Measurements from ENCODE around the gene TDRD12.

Gene TDRD12

GRCh38 chr19:32870981-32871451 is 151.4 kb downstream of the TDRD12 start:
- no peak for DNase-seq

DNA sequence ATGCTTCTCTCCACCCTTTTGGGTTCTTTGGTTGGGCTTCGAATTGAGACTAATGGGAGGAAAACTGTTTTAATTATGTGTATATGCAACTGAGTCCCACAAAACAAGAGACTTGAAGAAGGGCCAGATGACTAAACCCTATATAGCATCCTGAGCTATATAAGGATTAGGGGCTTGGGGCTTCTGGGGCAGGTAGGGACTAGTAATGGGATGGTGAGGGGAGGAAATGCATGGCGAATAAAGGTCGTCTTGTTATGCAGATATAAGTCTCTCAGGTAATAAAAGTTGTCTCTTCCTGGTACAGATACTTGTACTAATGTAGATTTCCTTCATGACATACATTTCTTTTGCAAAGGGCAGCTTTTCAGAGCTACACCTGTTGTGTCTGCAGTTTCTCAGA is 152.8 kb downstream of the TDRD12 start:
- DNase-seq = no peak

DNA sequence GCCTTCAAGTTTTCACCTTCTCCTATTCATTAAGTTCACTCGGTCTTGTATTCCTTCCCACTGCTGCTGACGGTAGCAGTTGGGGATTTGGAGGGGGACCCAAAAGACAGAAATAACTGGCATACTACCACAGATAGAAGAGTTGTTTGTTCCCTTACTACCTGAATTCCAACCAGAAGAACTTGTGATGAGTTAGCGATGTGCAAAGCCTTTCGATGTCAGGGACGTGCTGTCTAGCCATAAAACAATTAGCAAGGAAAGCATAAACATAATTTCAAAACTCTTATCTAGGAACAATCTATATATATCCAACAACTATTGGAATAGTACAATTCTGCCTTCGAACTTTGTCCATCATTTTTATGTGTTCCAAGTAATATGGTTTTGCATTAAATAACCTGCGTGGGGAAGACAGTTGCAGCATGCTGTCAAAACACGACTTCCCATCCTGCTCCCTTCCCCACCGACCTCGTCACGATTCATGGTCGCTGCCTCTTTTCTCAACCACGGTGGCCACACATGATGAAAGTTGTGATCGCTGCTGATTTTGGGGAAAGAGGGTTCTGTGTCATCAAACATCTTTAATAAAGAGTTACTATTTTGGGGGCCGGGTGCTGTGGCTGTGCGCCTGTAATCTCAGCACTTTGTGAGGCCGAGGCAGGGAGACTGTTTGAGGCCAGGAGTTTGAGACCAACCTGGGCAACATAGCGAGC is 153.8 kb downstream of the TDRD12 start:
- no peak for DNase-seq

DNA sequence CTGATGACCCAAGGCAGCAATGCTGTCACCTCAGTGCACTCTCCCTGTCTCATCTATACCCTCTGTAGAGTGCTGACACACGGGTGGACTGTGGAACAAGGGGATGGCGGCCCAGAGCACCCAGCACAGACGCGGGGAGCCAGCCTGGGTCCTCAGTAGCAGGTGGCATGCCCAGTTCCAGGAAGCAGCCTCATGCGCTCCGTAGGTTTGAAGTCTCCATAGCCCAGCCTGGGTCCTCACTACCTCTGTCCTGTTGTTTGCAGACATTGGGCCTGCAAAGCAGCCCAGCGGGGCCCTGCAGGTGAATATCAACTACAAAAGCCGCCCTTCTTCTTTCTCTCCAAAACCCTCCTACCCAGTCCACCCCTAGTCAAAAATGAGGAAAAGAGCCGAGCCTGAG is 155.0 kb downstream of the TDRD12 start:
- no peak for DNase-seq

DNA sequence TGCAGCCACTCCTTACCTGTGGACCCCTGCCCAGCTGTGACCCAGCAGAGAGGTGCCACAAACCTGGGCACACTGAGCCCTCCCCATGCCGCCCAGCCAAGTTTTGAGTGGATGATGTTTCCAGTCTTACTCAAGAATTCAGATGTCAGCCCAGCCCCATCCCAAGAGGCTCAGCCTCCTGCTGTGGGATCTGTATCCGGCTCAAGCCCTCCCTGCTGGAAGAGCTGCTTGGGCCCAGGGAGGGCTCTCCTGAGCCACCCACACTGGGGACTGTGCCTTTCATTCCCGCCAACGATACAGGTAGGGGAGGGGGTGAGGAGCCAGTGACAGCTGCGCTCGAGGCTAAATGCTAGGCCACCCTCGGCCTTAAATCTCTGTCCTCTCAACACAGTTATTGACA is 155.9 kb downstream of the TDRD12 start:
- DNase-seq = no peak

GRCh38 chr19:32876236-32876918 is 156.8 kb downstream of the TDRD12 start:
- DNase-seq = no peak

DNA sequence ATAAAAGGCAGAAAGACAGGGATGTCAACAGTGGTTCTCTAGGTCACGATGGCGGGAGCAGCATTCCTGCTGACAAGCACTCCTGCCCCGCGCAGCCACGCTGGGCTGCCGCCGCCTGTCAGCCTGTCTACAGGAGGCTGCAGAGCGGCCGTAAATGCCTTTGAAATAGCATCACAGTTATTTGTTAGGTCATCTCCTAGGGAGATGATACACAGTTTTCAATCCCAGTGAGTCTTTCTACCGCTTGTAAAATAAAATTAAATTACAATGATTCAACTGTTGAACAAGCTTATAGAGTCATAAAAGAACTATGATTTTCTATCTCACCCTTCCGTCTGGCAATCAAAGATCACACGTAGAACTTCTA is 157.3 kb downstream of the TDRD12 start:
- no peak for DNase-seq
